Measurements from ENCODE around the gene SNRPA1.

Gene SNRPA1

DNA sequence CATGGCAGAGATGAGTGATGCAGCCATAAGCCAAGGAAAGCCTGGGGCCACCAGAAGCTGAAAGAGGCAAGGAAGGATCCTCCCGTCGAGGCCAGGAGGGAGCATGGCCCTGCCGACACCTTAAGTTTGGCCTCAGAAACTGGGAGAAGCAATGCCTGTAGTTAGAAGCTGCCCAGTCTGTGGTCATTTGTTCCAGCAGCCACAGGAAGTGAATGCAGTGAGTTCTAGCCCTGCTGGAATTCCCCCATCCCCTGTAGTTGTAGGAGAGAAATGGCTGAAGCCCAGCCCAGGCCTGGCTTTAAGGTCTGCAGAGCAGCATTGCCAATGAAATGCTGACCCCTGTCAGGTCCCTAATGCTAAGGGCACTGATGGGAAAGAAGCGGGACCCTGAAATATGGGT, 31.0 kb downstream of the SNRPA1 start:
- DNase-seq = no peak

- no peak for DNase-seq
Measured at GRCh38 chr15:101262551-101262950, 32.5 kb downstream of the SNRPA1 start.

GRCh38 chr15:101258238-101259144, 36.6 kb downstream of the SNRPA1 start:
- DNase-seq = peak; percentile 62

- no peak for DNase-seq
Measured at GRCh38 chr15:101256757-101257156, 38.3 kb downstream of the SNRPA1 start.

GRCh38 chr15:101255615-101256241, 39.3 kb downstream of the SNRPA1 start:
- DNase-seq = no peak

DNA sequence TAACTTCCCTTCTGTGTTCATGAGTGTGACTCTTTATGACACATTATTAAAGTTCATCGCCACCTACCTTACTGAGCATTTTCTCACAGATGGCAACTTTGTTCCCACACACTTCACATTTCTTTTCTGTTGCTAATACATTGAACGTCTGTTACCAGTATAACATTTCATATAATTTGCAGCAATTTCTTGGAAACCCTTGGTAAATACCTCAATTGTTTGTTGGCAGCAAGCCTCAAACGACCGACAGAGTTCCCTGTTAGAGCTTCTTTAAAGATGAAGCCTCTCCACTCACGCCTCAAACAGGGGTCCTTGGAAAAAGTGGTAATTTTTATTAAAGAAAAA, 40.0 kb downstream of the SNRPA1 start:
- DNase-seq = no peak

DNA sequence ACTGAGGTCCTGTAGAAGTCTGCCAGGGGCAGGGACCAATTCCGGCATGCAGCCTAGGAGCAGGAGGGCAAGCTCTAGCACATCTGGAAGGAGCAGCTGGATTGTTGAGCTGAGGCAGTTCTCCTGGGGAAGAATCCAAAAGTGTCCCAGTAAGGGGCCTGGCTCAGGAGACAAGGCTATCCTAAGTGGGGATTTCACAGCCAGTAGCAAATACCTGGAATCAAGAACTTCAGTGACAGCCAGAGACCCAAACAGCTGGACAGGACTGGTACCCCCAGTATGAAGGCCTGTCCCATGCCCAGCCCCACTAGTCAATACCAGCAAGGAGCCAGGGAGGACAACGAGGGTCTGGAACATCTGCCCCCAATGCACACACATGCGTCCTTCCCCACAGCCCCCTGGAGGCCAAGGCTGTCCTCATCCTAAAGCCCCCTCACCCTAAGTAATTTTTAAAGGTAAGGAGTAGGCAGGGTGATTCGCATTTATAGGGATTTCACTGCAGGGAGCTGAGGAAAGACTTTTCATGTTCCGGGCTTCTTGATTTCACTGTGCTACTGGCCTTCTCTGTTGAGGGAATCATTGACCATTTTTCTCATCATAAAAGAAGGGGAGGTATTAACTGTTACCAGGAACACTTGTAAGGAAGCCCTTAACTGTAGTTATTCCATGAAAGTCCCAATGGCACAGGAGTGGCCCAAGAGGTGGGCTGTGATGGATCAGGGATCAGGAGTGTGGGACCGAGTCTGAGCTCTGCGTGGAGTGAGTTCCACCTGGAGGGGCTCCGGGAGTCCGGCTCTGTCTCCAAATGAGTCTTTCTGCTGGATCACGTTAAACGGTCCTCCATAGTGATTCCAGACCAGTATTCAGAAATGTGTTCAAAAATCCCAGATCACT, 40.6 kb downstream of the SNRPA1 start:
- DNase-seq = no peak

GRCh38 chr15:101252836-101253235, 42.2 kb downstream of the SNRPA1 start:
- DNase-seq = no peak

DNA sequence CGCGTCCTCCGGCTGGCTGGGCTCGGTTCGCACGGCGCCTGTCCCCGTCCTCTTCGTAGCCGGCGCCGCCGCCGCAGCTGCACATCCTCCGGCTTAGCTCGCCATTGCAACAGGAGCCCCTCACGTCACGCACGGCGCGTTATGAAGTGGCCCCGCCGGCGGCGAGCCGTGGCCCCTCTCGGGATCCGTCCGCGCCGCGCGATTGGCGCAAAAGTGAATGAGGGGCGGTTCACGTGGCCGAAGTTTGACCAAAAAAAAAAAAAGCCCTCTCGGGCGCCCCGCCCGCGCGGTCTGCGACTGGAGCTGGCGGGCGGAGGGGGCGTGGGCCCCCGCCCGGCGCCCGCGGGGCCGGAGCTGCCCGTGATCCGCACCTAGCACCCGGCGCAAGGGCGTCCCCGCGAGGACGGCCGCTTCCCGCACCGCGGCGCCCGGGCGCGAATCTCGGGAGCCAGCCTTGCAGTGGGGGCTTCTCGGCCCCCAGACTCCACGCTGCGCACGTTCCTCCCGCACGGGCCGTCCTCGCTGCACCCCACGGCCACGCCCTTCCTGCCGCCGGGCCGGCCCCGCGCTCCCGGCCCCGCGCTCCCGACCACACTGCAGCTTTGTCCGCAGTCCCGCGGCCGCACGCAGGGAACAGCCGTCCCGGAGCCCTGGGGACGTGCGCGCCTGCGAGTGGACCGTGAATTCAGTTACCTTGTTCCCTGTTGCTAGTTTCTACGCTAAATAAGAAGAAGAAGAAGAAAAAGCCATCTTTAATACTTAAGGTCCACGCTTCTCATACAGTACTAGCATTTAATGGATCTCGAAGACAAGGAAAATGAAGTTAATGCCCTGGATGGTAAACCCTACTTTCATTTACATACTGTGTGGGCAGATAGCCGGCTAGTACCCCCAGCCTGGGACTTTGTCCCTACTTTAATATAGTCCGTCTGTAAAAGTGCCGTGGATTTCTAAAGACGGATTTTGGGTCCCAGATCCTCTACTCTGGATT, 42.9 kb downstream of the SNRPA1 start, which contains the start of gene CHSY1:
Gene CHSY1, minus strand, starts transcription at position 219 of the 991 bp plus-strand sequence. CDS start 592 bp downstream, outside the sequence.
- peak; percentile 94 for DNase-seq

DNA sequence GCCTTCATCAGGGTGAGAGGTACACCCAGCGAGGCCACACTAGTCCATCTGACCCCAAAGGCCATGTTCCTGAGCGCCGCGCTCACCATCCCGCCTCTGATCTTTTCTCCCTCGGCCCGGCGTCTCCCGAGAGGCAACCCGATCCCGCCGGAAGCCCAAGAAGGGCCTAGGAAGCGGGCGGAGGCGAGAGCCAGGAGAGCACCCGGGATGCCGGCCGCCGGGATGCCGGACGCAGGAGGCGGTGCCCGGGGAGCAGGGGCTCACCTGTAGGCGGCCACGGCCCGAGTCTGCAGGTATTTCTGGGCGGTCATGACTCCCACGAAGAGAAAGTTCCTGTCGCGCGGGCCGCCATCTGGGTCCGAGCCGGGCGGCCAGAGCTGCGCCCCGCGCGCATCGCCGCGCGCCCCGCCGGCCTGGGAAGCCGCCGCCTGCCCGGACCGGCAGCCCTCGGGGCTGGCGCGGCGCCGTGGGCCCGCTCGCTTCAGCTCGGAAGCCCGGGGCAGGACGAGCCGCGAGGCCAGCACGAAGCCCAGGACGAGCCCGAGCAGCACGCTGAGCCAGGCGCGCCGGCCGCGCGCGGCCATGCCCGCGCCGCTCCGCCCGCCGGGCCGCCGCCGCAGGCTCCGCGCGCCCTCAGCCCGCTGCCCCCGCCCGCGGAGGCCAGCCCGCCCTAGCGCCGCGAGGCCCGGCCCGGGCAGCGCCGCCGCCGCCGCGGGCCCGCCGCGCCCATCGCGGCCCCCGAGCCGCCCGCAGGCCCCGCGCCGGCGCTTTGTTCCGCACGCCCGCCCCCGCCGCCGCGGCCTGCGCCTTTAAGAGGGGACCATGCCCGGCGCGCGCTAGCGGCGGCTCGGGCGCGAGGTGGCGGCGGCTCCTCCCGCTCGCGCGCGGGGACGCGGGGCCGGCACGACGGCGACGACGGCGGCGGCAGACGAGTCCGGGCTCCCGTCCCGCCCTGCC, 43.9 kb downstream of the SNRPA1 start:
- DNase-seq = peak; percentile 78

- DNase-seq = peak; percentile 24
Measured at GRCh38 chr15:101250341-101250831, 44.7 kb downstream of the SNRPA1 start.

- DNase-seq = no peak
Measured at GRCh38 chr15:101248274-101248673, 46.8 kb downstream of the SNRPA1 start.

GRCh38 chr15:101246824-101247745, 48.0 kb downstream of the SNRPA1 start:
- DNase-seq = no peak

GRCh38 chr15:101246391-101246790, 48.7 kb downstream of the SNRPA1 start:
- DNase-seq = no peak

- DNase-seq = no peak
Measured at GRCh38 chr15:101244889-101245668, 50.0 kb downstream of the SNRPA1 start.

DNA sequence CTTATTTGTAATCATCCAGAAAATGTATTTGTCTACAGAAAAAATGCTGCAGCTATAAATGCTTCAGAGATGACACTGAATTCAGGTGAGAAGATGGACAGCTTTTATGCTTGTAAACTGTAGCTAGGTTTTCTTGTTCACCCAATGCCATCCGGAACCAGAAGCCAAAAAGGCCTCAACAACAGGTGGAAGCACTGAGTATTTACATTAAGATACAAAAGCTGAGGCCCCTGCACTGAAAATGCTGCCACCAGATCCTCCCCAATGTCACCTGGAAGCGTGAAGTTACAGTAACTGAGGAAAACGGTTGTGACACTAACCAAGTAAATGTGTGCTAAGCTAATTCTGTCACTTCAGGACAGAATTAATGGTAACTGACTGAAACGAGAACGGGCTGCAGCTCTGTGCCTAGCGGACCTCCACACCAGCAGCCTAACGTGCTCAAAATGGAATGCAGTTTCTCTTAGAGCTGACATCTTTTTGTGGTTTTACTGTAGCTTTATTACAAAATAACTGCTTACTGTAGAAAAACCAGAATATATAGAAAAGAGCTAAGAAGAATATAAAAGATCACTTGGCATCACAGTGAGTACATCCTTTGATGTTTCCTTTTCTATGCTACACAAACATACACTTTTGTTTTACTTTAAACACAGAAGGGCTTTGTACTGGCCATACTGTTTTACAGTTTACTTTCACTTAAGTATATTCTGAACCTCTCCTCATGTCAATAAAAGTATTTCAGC, 50.8 kb downstream of the SNRPA1 start:
- DNase-seq = no peak

DNA sequence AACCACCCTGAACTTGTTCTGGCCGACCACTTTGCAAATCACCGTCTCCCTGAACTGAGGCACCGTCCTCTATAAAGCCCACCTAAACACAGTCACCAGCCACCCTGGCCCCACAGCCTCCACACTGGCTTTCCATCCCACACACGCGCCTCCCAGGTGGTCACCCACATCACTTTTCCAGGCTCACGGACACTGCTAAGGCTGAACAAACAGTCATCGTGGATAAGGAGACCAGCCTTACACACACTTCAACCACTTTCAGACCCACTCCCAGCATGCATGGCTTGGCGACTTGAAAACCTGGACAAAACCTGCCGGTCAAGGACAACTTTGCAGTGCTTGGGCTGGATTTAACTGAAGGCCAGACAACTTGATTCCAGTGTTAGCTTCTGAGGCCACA, 51.6 kb downstream of the SNRPA1 start:
- DNase-seq = no peak
